ENCODE data around the gene QARS1.

QARS1 gene

DNA sequence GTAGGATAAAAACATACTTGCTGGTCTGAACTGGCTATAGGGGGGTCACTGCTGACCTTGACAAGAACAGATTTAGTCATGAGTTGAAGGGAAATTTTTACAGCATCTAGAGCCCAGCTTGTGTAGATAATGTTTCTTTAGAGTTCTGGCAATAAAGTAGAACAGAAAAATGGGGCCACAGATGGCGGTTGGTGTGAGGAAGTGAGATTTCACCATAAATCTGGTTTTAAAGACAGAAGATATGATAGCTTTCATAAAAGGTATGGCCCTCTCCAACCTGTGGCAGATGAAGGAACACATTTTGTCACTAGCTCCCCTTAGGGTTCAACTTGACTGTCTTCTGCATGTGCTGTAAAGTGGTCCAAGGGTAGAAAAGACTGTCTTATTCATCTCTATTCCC lies 51.0 kb downstream of the QARS1 start:
- no peak for DNase-seq (ENCODE audit: low spot score)

All from CD4-positive, alpha-beta T cell treated with Interleukin-15 for 4 hours (primary cell).